ENCODE results near the gene PSME2. TPM values are rescaled to one million over a fixed set of nuclear protein-coding genes. Genes with fewer than 3 reads are reported as not detected.

The PSME2 gene
- total RNA-seq, 4 donors from 2014 or later, result 13.7 to 53.2 (median 21.5) TPM

GRCh38 chr14:24103451-24103850 lies 43.0 kb downstream of the PSME2 start:
- Histone ChIP-seq H3K27me3 (no peaks in the 10 kb centered on the region), H3K9me3 (no peaks in the 10 kb centered on the region), H3K36me3 (no peaks in the 10 kb centered on the region), H3K27ac (no peak overlapping the region), H3K4me3 (no peak overlapping the region), H3K4me1 (peaks cover 0 to 2% of the 10 kb centered on the region in 2 donors)
- ATAC-seq (no peak), DNase-seq (no peak)
- in situ Hi-C loops (cut with MboI; ENCODE audit: low sequenced_read_pairs in 4 of 4) (no loop called here), intact Hi-C loops (cut with DNase I; ENCODE audit: low total_unique reads) (no loop called here)
- TF ChIP-seq CTCF (IDR thresholded peaks at IDR 0.05 in 4 of 5, conservative IDR thresholded peaks at IDR 0.05 in 1 of 5) (no peak), POLR2A (IDR thresholded peaks at IDR 0.05) (no peak)

GRCh38 chr14:24102357-24103048 lies 43.9 kb downstream of the PSME2 start:
- no peaks in the 10 kb centered on the region for H3K9me3 ChIP-seq
- H3K27me3 ChIP-seq, result no peaks in the 10 kb centered on the region
- intact Hi-C loops (cut with DNase I; ENCODE audit: low total_unique reads) (no loop called here), in situ Hi-C loops (cut with MboI; ENCODE audit: low sequenced_read_pairs in 4 of 4) (no loop called here)
- H3K36me3 ChIP-seq, result no peaks in the 10 kb centered on the region
- no peak overlapping the region for H3K4me3 ChIP-seq
- H3K4me1 ChIP-seq, result no peaks in the 10 kb centered on the region
- H3K27ac ChIP-seq, result no peak overlapping the region
- ATAC-seq, result no peak
- no peak for DNase-seq
- no peak for TF ChIP-seq CTCF (IDR thresholded peaks at IDR 0.05 in 4 of 5, conservative IDR thresholded peaks at IDR 0.05 in 1 of 5)
- TF ChIP-seq POLR2A (IDR thresholded peaks at IDR 0.05), result no peak

GRCh38 chr14:24100982-24101494 lies 45.4 kb downstream of the PSME2 start:
- H3K27me3 ChIP-seq, result no peaks in the 10 kb centered on the region
- no peaks in the 10 kb centered on the region for H3K9me3 ChIP-seq
- TF ChIP-seq CTCF (IDR thresholded peaks at IDR 0.05 in 4 of 5, conservative IDR thresholded peaks at IDR 0.05 in 1 of 5), result no peak
- no peak for TF ChIP-seq POLR2A (IDR thresholded peaks at IDR 0.05)
- intact Hi-C loops (cut with DNase I; ENCODE audit: low total_unique reads) (no loop called here), in situ Hi-C loops (cut with MboI; ENCODE audit: low sequenced_read_pairs in 4 of 4) (no loop called here)
- no peak overlapping the region for H3K4me3 ChIP-seq
- ATAC-seq (no peak), DNase-seq (no peak)
- no peaks in the 10 kb centered on the region for H3K4me1 ChIP-seq
- no peaks in the 10 kb centered on the region for H3K36me3 ChIP-seq
- H3K27ac ChIP-seq, result no peak overlapping the region

GRCh38 chr14:24100197-24100981 lies 46.0 kb downstream of the PSME2 start:
- in situ Hi-C loops (cut with MboI; ENCODE audit: low sequenced_read_pairs in 4 of 4) (no loop called here), intact Hi-C loops (cut with DNase I; ENCODE audit: low total_unique reads) (no loop called here)
- Histone ChIP-seq H3K27ac (no peak overlapping the region), H3K27me3 (no peaks in the 10 kb centered on the region), H3K4me1 (peaks cover under 1 to 6% of the 10 kb centered on the region in 2 donors), H3K36me3 (no peaks in the 10 kb centered on the region), H3K4me3 (no peak overlapping the region), H3K9me3 (no peaks in the 10 kb centered on the region)
- DNase-seq (no peak), ATAC-seq (no peak)
- no peak for TF ChIP-seq CTCF (IDR thresholded peaks at IDR 0.05 in 4 of 5, conservative IDR thresholded peaks at IDR 0.05 in 1 of 5)
- TF ChIP-seq POLR2A (IDR thresholded peaks at IDR 0.05), result no peak

Data from gastrocnemius medialis (tissue), 4 donors.